T1000 (cell line): Measurements from ENCODE around the gene RAB6B.

Experiments
- DNase-seq: peaks from one replicate; lab custom pipeline; 2025; ENCODE audit warnings: mixed read lengths; lab: John Stamatoyannopoulos, UW

Gene RAB6B

GRCh38 chr3:133895208-133896001 is at the start of gene RAB6B:
Gene RAB6B, minus strand, starts transcription at chr3:133895882. Its CDS starts 416 bp downstream, at chr3:133895466.
- peak; percentile 15 for DNase-seq

GRCh38 chr3:133944641-133945380 is 49.1 kb upstream of the RAB6B start:
- DNase-seq = peak; percentile 63

GRCh38 chr3:133944181-133944580 is 48.5 kb upstream of the RAB6B start:
- DNase-seq = no peak

GRCh38 chr3:133943639-133944141 is 48.0 kb upstream of the RAB6B start:
- DNase-seq = peak; percentile 40

- DNase-seq = no peak
Measured at GRCh38 chr3:133943031-133943535, 47.4 kb upstream of the RAB6B start.

GRCh38 chr3:133941415-133941821 is 45.7 kb upstream of the RAB6B start:
- DNase-seq = no peak

GRCh38 chr3:133940536-133940935 is 44.9 kb upstream of the RAB6B start:
- no peak for DNase-seq

GRCh38 chr3:133939463-133939835 is 43.8 kb upstream of the RAB6B start:
- DNase-seq = no peak

GRCh38 chr3:133938770-133939462 is 43.2 kb upstream of the RAB6B start:
- DNase-seq = no peak

- no peak for DNase-seq
Measured at GRCh38 chr3:133937756-133938601, 42.3 kb upstream of the RAB6B start.

- no peak for DNase-seq
Measured at GRCh38 chr3:133937061-133937686, 41.5 kb upstream of the RAB6B start.

- DNase-seq = no peak
Measured at GRCh38 chr3:133935843-133936769, 40.4 kb upstream of the RAB6B start.

- no peak for DNase-seq
Measured at GRCh38 chr3:133934996-133935842, 39.5 kb upstream of the RAB6B start.

- no peak for DNase-seq
Measured at GRCh38 chr3:133934073-133934970, 38.6 kb upstream of the RAB6B start.

GRCh38 chr3:133933097-133934024 is 37.7 kb upstream of the RAB6B start:
- no peak for DNase-seq

- DNase-seq = no peak
Measured at GRCh38 chr3:133932009-133932408, 36.3 kb upstream of the RAB6B start.

GRCh38 chr3:133931084-133931483 is 35.4 kb upstream of the RAB6B start:
- DNase-seq = no peak
